GM18861 (cell line): Measurements from ENCODE around the gene TNNT1.

Experiments used
- ATAC-seq: cut with Tn5 transposase; IDR thresholded peaks from one replicate; pipeline ENCODE4 v1.9.1; 2021; ENCODE audit not compliant: unreplicated experiment

Gene TNNT1

DNA sequence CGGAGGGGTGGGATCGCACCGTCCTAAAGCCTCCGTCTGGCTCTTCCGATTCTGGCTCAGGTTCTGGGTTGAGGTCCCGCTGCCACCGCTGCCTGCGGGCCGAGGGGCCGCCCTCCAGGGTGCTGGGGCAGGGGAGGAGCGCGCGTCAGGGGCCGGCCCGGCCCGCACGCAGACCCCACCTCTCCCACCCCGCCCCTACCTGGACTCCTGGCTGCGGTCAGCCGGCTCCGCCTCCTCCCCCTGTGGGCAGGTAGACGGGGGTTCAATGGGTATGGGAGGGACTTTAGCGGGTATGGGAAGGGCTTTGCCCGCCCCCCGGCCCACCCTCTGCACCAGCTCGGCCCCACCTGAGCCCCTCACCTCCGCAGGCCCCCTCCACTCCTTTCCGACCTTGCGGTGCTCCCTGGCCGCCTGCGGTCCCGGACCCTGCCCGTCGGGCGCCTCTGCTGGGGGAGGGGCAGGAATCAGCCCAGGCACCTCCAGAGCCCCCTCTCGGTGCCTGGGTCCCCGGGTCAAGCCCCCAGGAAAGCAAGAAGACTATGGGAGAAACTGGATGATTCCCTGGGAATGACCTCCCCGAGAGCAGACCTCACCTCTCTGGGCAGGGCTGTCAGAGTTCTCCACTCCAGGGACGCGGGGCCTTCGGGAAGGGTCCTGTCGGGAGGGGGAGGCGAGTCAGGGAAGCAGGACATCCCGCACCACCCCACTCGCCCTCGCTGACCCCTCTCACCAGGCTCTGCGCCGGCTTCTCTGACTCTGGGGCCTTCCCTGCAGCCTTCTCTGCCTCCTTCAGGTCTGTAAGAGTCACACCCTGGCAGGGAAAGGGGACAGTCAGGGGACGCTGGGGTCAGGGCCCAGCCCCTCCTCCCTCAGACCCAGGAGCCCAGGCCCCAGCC lies 56.3 kb downstream of the TNNT1 start:
- ATAC-seq: no peak

DNA sequence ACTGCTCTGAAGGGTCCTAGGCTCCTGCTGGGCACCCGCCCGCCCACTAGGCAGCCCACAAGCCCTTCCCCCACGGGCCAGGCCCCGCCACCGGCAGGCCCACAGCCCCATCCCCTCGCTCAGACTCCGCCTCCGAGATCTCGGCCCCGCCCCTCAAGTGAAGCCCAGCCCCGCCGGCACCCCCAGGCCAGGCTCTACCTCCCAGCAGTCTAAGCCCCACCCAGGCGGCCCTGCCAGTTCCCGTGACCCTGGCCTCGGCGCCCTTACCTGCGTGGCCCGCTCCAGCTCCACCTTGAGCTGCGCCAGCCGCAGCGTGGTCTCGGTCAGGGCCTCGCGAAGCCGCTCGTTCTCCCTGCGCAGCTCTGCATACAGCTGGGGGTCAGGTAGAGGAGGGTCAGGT lies 57.1 kb downstream of the TNNT1 start:
- ATAC-seq: no peak

DNA sequence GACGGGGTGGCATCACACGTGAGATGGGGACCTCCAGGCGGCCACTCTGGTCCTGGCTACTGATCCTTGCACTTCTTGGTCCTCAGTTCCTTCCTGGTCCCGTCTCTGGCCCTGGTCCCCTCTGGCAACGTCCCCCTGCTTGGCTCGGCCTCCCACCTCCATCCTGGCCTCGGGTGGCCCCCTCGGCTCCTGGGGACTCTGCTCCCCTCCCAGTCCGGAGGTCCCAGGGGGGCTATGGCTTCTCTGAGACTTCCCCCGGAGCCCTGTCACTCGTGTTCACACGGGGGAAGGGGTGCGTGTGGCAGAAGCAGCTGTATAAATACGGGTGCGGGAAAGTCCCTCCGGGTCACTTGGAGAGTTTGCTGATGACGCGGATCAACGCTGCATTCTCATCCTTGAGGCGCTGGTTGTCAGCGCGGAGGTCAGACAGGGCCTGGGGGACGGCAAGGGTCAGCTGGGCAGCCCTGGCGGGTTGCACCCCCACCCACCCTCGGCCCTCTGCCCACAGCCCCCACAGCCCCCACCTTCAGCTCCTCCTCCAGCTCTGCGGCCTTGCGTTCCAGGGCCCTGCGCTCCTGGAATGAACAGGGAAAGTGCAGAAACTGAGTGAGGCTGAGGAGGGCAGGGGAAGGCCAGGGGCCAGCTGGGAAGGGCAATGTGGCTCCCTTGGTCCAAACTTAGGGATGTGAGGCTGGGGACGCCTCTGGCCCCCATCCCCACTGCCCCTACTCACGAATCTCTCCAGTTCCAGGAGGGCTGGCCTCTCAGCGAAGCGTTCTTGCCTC lies 57.7 kb downstream of the TNNT1 start:
- no peak for ATAC-seq

DNA sequence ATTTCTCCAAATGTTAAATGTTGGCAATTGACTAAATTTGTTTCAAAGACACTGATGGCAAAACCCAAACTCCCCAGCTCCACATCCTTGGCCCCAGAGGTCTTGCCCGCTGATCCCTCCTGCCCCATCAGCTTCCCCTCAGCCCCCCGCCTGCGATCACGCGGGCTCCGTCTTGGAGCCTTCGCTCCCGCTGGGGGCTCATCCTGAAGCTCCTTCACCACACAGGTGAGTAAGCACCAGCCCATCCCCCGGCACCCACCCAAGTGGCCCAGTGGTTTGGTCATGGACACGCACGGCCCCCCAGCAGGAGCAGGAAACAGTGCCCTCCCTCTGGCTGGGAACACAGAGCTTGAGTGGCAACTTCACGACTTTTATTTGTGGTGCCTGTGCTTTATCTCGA lies 58.4 kb downstream of the TNNT1 start:
- no peak for ATAC-seq

DNA sequence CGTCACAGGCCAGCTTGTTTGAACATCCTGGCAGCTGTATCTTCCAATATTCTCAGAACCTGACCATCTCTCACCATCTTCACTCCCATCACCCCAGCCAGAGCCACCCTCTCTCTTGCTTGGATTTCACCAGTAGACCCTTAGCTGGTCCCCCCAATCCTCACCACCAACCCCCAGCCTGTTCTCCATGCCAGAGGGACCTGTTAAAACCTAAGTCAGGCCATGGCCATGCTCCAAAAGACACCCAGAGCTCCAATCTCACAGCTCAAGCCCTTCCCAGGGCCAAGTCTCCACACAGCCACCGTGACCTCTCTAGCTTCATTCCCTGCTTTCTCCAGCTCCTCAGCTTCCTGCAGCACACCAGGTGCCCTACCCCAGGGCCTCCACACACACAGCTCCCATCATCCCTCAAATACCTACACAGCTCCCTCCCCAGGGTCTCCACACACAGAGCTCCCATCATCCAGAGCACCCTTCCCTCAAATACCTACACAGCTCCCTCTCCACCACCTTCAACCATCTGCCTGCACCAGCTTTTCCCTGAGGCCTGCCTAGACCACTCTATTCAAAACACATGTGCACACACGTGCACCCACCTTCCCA lies 59.6 kb downstream of the TNNT1 start:
- ATAC-seq: no peak

DNA sequence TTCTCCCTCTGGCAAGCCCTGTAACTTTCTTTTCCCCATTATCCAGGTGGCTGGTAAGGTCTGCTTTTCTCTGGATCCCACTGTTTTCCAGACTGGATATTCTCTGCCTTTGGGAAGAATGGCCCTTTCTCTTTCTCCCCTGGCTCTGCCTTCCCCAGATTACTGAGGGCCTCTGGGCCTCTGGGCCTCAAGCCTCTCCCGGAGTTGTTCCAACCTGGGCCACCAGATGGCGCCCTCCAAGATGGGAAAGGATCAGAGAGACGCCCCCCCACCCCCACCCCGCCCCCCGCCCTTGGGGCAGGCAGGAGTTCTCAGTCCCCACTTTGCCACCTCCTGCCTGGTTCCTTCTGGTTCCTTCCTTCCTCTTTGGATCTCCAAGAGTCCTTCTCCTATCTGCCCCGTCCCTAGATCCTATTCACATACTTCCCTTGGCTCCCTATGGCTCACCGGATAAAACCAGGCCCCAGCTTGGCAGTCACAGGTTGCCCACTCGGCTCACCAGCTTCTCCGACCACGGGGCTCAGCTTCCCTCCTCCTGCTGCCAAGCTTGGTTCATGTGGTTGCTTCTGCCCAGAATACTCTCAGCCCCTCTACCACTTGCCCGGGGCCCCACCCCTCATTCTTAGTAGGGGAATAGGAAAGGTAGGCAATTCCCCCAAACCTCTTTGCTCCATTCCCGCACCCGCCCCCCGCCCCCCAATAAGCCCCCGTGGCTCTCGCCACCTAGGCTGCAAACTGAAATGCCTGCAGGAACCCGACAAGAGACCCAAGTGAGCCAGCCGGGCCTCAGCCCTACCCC lies 60.3 kb downstream of the TNNT1 start:
- no peak for ATAC-seq

DNA sequence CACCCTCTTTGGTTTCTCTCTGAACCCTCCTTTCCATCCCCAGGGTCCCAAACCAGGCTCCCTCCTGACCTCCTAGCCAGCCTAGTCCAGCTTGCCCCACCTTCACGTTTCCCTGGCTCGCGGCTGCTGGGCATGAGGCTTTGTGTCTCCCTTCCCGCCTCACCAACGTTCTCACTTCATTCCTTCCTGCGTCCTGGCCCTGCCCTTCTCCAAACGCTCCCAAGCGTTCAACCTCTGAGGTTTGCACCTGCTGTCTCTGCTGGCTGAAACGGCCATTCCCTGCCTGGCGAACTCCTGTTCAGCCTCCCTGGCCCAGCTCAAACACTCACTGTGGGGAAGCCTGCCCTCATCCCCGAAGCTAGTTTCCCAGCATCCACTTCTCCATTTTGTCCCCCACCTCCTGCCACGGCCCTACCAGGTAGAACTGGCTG lies 61.0 kb downstream of the TNNT1 start:
- no peak for ATAC-seq

DNA sequence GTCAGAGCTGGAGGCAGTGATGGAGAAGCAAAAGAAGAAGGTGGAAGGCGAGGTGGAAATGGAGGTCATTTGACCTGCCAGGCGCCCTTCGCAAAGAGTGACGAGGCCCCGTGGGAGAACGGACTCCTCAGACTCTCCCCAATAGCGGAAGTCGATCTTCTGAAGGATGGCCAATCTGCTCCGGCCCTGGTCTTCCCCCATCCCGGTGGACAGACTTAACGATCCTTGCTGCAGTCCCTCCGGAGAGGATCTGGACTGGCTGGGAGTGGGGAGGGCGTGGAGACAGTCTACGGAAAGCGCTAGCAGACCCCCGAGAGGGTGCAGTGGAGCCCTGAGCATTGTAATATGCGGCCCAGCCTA lies 61.5 kb downstream of the TNNT1 start:
- no peak for ATAC-seq

DNA sequence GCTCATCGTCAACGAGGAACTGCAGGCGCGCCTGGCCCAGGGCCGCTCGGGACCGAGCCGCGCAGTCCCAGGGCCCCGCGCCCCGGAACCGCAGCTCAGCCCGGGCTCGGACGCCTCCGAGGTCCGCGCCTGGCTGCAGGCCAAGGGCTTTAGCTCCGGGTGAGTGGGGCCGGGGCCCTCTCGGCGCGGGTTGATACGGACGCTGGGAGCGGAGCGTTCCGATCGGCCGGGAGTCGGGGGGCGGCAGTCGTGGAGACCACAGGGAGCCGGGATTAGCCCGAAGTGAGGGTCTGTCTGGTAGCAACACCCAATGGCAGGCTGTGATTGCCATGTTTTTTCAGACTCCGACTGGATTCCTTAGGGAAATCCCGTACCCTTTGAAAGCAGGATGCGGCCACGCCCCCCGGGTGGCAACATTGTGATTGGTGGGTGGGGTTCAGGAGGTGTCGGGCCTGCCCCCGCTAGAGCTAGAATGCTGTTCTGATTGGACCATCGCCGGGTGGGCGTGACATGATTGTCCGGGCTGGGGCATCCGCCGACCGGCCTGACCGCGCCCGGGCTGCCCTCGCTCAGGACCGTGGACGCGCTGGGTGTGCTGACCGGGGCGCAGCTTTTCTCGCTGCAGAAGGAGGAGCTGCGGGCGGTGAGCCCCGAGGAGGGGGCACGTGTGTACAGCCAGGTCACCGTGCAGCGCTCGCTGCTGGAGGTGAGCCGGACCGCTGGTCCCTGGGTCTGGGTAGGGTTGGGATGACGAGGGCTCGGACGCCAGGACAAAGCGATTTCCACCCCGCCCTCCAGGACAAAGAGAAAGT lies 62.1 kb downstream of the TNNT1 start:
- ATAC-seq: no peak

DNA sequence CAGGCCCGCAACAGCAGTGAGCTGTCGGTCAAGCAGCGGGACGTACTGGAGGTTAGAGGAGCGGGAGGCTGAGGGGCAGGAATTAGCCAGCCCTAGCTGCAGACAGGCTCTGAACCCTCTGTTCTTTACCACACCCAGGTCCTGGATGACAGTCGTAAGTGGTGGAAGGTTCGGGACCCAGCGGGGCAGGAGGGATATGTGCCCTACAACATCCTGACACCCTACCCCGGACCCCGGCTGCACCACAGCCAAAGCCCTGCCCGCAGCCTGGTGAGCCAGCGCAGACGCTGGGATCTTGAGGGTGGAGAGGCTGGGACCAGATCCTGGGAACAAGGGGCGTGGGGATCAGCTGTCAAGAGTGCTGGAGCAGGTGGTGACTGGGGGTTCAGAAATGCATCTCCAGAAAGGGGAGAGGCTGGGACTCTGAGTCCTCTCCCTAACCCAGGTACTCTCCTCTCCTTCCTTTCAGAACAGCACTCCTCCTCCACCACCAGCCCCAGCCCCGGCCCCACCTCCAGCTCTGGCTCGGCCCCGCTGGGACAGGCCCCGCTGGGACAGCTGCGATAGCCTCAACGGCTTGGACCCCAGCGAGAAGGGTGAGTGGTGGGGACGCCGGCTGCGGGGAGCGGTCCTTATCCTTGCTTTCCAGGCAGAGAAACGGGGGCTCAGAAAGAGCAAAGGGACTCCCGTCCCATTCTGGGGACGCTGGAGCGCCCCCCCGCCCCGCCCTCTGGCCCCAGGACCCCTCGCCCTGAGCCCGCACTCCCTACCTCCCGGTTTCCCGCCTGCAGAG lies 62.9 kb downstream of the TNNT1 start:
- ATAC-seq: no peak

DNA sequence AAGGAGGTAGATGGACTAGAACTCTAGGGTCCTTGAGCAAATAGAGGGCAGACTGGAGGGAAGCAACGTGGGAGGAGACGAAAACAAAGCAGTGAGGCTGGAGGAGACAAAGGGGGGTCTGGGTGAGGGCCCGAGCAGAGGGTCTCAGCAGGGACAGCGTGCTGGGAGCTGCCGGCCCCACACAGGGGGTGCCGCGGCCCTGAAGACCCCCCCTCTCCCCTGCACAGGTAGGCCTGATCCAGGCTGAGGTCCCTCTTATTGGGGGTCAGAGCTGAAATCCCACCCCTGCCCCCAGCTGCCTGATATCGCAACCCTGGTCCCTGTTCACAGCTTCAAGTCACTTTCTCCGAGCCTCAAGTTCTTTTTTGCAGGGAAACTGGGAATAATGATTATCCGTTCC lies 64.6 kb downstream of the TNNT1 start:
- no peak for ATAC-seq

DNA sequence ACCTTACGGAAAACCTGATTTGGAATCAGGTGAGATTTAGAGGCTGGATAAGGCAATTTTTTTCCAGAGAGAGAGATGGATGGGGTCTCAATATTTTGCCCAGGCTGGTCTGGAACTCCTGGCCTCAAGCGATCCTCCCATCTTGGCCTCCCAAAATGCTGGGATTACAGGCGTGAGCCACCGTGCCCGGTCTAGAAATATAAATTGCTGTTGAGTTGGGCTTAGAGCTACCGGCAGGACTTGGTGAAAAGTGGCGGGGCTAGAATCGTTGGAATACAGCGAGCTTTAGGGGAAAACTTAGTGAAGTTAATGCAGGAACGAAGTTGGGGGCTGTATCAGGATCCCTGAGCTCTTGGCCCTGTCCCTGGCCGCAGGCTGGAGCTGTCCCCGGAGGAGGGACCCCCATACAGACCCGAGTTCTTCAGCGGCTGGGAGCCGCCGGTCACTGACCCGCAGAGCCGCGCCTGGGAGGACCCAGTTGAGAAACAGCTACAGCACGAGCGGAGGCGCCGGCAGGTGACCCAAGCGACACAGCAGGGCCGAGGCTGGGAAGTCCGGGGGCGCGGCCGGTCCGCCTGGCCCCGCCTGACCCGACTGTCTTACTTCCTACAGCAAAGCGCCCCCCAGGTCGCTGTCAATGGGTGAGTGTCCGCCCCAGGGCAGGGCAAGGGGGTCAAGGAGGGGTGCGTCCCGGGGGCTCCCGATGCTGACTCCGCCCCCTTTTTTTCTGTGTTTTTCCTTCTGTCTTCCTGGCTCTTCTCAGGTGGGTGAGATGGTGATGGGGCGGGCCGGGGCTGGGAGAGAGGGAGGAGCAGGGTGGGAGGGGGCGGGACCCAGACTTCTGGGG lies 65.8 kb downstream of the TNNT1 start:
- ATAC-seq: no peak
